NAMALWA (cell line): ENCODE measurements around the gene UXT.

ENCODE experiments used
- DNase-seq: peaks from one replicate; pipeline ENCODE4 v3.0.0-alpha.2; 2015; ENCODE audit warnings: low spot score

The UXT gene

DNA sequence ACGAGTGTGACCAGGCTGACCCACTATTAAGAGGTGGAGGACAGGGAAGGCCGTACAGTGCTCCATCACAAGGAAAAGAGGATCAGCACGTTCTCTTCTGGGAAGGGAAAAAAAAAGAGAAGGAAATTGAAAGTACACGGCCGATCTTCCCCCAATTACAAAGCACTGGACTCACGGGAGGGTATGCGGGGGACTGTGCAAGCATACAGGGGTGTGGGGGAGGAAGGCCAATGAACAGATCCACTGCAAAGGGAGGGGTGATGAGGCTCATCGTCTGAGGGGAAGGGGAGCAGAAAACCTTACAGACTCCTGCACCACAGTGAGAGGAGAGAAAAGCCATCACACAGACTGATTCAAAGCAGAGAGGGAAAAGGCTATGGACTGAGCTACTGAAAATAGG, 9.7 kb downstream of the UXT start:
- no peak for DNase-seq

- DNase-seq: no peak
These were observed 10.6 kb downstream of the UXT start for GRCh38 chrX:47648376-47648775.

DNA sequence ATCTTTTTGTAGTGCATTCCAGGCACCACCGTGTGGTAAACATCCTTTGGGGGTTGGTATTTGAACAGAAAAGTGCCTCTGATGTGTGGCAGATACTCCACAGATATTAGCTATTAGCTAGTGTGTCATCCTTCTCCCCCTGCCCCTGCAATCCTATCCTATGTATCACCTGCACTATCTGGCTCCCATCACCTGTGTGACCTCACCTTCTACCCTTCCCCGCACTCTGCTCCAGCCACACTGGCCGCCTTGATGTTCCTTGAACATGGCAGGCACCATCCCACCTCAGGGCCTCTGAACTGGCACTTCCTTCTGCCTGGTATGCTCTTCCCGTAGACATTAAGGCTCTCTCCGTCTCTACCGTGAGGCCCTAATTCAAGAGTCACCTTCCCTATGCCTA, 12.3 kb downstream of the UXT start:
- DNase-seq: no peak

DNA sequence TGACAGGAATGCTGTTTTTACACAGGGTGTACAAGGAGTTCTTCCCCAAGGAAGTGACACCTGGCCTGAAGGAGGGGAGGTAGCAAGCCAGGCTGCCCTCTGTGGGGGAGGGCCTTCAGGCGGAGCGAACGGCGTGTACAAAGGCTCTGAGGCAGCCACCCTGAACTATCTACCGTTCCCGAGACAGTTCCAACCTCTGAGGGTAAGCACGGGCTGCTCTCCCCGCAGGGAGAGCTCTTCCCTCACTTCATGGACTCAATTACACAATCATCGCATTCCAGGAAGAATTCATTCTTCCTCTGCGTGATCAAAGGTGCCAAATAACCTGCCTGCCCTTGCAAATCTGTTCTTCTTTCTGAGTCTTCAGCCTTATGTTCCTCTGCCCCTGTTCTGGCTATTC, 13.4 kb downstream of the UXT start:
- no peak for DNase-seq

DNA sequence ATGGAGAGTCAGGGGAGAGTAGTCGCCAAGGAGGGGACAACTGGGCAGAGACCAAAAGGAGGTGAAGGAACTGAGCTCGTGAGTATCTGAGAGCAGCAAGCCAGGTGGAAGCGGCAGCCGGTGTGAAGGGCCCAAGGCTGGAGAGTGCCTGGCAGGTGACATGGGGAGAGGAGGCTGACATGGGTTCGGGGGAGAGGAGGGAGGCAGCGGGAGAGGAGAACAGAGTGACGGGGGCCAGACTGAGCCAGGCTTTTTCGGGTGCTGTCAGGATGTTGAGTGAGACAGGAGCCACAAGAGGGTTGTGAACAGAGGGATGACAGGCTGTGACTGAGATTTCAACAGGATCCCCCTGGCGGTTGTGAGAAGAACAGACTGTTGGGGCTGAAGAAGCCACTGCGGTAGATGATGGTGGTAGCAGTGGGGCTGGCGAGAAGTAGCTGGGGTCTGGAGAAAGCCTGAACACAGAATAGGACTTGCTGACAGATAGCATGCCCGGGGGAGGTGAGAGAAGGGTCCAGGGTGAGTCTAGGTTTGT, 14.4 kb downstream of the UXT start:
- DNase-seq: peak; percentile 37

- DNase-seq: peak; percentile 36
These were observed 15.1 kb downstream of the UXT start for GRCh38 chrX:47643926-47644325.

- DNase-seq: no peak
These were observed 20.2 kb downstream of the UXT start for GRCh38 chrX:47638816-47639215.

- no peak for DNase-seq
These were observed 21.3 kb downstream of the UXT start for GRCh38 chrX:47637546-47638195.

DNA sequence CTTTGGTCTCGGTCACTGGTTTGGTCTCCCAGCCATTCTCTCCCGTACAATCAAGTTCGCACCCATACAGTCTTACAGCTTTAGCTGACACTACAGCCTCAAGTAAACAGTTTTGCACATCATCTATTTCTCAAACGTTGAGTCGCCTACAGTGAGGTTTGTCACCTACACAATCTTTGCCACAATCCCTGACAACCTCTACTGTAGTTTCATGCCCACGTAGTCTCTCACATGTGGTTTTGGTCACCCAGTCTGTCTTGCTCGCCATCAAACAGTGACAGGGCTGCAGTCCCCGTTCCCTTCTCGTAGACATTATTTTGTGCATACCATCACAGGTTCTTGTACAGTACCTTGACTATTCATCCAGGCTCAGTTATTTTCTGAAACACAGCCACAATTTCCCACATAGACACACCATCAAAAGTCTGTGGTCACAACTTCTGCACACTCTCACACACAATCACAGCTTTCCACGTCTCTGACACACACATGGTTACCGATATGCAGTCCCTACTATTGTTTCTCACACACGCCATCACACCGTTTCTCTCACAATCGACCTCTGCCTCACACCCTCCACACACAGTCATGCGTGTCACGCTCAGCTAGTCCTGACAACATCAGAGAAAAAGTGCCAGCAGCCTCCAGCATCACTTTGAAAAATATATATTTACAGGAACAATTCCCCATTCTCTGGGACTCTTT, 24.0 kb downstream of the UXT start:
- DNase-seq: no peak

DNA sequence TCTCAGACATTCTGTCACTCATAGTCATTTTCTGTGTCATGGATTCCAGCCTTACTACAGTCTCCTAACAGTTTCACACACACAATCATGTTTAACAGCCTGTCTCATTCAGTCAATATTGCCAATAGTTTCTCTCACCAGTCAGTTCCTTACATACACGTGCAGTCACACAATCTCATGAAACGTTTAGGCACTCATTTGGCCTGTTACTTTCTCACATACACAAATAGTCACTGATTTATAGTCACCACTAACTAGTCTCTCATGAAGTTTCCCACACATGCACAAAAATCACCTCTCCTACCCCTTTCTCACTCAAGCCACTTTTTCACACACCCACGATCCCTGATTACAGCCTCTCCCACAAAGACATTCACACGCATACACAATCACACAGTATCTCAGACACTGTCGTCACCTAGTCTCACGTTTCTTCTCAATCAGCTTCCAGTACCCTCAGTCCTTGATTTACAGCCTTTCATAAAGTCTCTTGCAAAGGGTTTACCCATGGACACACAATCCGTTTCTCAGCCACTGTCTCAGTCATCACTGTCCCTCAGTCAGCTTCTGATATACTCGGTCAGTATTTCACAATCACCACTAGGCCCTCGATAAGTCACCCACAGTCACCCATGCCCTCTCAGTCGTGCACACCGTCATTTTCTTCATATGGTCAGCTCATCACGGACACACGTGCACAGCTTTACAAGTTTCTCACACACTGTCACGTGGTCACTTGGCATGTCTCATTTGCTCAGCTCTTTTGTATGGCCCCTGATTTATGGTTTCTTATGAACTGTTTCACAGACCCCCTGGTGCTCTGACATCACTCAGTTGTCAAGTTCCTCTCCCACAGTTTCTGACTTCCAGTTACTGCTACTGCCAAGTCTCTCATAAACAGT, 25.0 kb downstream of the UXT start:
- DNase-seq: no peak

DNA sequence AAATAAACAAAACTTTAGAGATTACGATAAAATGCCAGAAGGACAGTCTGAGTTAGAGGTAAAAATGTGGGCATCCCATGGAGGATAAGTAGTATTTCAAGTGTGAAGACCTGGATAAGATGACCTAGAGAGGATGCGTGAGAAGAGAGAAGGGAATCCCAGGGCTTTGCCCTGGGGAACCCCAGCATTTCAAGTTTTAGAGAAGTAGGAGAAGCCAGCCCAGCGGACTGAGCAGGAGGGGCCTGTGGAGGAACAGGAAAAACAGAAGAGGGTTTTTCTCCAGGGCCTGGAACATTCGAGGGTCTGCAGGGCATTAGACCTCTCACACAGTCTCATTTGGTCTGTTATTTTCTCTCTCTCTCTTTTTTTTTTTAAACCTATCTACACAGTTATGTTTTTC, 26.3 kb downstream of the UXT start:
- no peak for DNase-seq

- DNase-seq: no peak
These were observed 27.3 kb downstream of the UXT start for GRCh38 chrX:47631676-47632075.

- no peak for DNase-seq
These were observed 29.4 kb downstream of the UXT start, which contains the start of gene CFP for GRCh38 chrX:47629419-47630200. CFP (minus strand) TSS chrX:47629930; CDS start chrX:47629844, 86 bp downstream.

DNA sequence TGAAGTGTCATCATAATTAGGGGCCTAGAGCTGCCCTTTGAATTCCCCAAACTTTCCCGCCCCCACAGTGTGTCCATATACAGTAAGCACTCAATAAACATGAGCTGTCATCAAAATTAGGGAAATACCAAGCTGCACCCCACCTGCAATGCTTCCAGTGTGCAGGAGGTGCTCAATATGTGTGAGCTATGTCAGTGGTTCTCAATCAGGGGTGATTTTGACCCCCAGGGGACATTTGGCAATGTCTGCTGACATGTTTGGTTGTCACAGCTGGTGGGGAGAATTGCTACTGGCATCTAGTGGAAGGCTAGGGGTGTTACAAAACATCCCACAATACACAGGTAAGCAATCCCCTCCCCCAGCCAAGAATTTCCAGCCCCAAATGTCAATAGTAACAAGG, 30.0 kb downstream of the UXT start:
- peak; percentile 29 for DNase-seq

GRCh38 chrX:47625365-47625764, 33.6 kb downstream of the UXT start:
- no peak for DNase-seq

DNA sequence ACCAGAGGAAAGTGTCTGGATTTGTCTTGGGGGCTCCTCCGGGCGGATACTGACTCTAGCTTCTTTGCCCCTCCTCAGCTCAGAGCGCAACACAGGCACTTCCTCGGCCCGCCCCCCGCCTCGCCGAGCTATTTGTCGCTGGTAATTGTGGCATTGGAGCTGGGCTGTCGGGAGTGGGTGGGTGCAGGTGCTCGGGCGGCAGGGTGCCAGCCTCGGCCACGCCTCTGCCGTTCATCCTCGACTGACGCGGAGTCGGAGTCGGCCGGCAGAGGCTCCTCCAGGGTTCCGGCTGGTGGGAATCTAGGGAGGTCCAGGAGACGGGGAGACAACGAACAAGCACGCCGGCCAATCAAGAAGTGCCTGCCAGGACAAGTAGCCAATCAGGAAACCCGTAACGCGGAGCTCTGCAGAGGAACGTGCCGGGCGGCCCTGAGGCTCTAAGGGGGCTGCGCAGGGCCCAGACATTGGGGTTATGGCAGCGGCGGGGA, 35.4 kb downstream of the UXT start:
- DNase-seq: no peak

- no peak for DNase-seq
These were observed 37.1 kb downstream of the UXT start for GRCh38 chrX:47621851-47622250.

GRCh38 chrX:47620303-47620685, 38.7 kb downstream of the UXT start:
- DNase-seq: no peak

DNA sequence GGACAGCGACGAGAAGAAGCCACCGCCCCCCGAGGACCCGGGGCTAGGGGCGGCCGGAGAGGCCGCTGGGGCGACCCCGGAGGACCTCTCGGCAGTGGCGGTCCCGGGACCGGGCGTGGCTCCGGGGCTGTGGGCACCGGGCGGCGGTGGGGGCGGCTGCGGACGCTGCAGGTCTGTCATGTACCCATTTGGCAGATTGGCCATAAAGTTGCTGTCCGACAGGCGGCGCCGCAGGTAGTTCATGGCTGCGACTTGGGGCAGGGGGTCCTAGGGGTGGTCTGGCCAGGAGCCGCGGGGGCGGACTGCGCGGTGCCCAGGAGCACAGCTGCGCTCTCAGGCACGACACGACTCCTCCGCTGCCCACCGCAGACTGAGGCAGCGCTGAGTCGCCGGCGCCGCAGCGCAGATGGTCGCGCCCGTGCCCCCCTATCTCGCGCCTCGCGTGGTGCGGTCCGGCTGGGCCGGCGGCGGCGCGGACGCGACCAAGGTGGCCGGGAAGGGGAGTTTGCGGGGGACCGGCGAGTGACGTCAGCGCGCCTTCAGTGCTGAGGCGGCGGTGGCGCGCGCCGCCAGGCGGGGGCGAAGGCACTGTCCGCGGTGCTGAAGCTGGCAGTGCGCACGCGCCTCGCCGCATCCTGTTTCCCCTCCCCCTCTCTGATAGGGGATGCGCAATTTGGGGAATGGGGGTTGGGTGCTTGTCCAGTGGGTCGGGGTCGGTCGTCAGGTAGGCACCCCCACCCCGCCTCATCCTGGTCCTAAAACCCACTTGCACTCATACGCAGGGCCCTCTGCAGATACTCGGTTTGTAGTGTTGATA, 39.3 kb downstream of the UXT start, which contains the start of gene SYN1:
Gene SYN1 (minus strand): TSS at position 372 of the 817 bp plus-strand sequence. CDS start 129 bp downstream, at position 243.
- no peak for DNase-seq

DNA sequence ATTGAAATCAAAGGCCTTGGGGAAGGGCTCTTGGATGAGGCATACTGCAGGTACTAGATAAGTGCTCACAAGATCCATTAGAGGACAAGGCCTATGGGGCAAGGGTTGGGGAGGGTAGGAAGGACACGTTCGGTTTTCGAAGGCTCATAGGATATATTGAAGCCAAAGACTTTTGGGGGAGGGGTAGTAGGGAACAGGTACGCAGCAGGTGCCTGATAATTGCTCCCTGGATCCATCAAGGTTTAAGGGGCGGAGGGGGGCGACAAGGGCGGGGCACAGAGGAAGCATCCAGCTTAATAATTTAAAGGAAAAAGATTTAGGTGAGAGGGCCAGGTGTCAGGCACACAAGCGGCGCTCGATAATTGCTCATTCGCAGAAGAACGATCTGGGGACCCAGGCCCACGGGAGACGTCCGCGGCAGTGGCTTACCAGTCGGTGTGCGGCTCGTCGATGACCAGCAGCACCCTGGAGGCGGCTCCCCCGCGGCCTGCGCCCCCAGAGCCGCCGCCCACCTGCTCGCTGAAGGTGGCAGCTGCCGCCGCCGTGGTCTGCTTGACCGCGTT, 40.0 kb downstream of the UXT start:
- DNase-seq: no peak
